Tibial nerve (tissue), 4 donors: ENCODE measurements around the gene TLR3.

ENCODE experiments used
- EP300 ChIP-seq, 2 donors: sonication (generic); formaldehyde crosslinking; IDR thresholded peaks; one replicate each; pipeline ENCODE4 v1.6.1; 2017; ENCODE audit warnings: antibody characterized with exemption in 2 of 2, mild to moderate bottlenecking in 1 of 2
- TF ChIP-seq, protein P1 (sequence below), 5 experiments: fragments of 200-600 bp in 3 of 5; fragments of 450-650 bp in 2 of 5; sonication (generic) in 3 of 5; IDR thresholded peaks; one replicate each; pipeline ENCODE4 v1.5.1; 2016 to 2019; ENCODE audit warnings: antibody characterized with exemption in 5 of 5, mild to moderate bottlenecking in 3 of 5, moderate library complexity in 2 of 5

DNA sequence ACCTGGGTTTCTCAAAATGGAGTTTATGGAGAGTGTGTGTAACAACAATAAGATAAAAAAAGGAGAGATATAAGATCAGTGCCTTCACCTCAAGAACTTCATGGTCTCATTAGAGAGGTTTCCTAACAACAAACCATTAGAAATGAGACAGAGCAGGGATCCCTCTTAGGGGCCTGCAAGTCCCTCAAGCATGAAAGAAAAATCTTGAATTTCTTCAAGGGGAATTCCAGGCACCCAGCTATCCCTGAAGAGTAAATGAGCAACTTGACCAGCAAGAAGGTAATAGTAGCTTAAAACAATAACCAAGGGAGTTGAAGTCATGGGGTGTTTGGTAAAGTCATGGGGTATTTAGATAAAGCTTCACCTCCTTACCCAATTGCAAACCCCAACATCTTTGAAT lies 49.7 kb upstream of the TLR3 start:
- TF ChIP-seq, protein P1, sequence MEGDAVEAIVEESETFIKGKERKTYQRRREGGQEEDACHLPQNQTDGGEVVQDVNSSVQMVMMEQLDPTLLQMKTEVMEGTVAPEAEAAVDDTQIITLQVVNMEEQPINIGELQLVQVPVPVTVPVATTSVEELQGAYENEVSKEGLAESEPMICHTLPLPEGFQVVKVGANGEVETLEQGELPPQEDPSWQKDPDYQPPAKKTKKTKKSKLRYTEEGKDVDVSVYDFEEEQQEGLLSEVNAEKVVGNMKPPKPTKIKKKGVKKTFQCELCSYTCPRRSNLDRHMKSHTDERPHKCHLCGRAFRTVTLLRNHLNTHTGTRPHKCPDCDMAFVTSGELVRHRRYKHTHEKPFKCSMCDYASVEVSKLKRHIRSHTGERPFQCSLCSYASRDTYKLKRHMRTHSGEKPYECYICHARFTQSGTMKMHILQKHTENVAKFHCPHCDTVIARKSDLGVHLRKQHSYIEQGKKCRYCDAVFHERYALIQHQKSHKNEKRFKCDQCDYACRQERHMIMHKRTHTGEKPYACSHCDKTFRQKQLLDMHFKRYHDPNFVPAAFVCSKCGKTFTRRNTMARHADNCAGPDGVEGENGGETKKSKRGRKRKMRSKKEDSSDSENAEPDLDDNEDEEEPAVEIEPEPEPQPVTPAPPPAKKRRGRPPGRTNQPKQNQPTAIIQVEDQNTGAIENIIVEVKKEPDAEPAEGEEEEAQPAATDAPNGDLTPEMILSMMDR (IDR thresholded peaks at IDR 0.05) = no peak
- TF ChIP-seq EP300 (IDR thresholded peaks at IDR 0.05) = no peak
